Measurements from ENCODE around the gene CD82.

CD82 gene

GRCh38 chr11:44565211-44565952 is at the start of gene CD82:
CD82 (plus strand) TSS chr11:44565663; CDS start chr11:44594663, 29,000 bp downstream.
- TF ChIP-seq CTCF (conservative IDR thresholded peaks at IDR 0.05; ENCODE audit: low read length): peak; percentile 24
- H3K4me3 ChIP-seq (ENCODE audit: low read length): peak within 1 kb of the TSS; percentile 61
- DNase-seq (ENCODE audit: low read depth): peak; percentile 98

GRCh38 chr11:44516688-44517507 is 48.6 kb upstream of the CD82 start:
- TF ChIP-seq CTCF (conservative IDR thresholded peaks at IDR 0.05; ENCODE audit: low read length): no peak

GRCh38 chr11:44517541-44517940 is 47.9 kb upstream of the CD82 start:
- no peak overlapping the region for H3K4me3 ChIP-seq (ENCODE audit: low read length)

More at GRCh38 chr11:44516688-44517507, 48.6 kb upstream of the CD82 start:
- no peak for DNase-seq (ENCODE audit: low read depth)
- no peak overlapping the region for H3K4me3 ChIP-seq (ENCODE audit: low read length)

GRCh38 chr11:44518968-44519550 is 46.4 kb upstream of the CD82 start:
- no peak for TF ChIP-seq CTCF (conservative IDR thresholded peaks at IDR 0.05; ENCODE audit: low read length)
- no peak overlapping the region for H3K4me3 ChIP-seq (ENCODE audit: low read length)
- DNase-seq (ENCODE audit: low read depth): no peak

More at GRCh38 chr11:44517541-44517940, 47.9 kb upstream of the CD82 start:
- no peak for TF ChIP-seq CTCF (conservative IDR thresholded peaks at IDR 0.05; ENCODE audit: low read length)
- DNase-seq (ENCODE audit: low read depth): no peak

GRCh38 chr11:44519989-44520737 is 45.3 kb upstream of the CD82 start:
- TF ChIP-seq CTCF (conservative IDR thresholded peaks at IDR 0.05; ENCODE audit: low read length): no peak
- no peak for DNase-seq (ENCODE audit: low read depth)
- no peak overlapping the region for H3K4me3 ChIP-seq (ENCODE audit: low read length)

GRCh38 chr11:44521148-44521547 is 44.3 kb upstream of the CD82 start:
- no peak overlapping the region for H3K4me3 ChIP-seq (ENCODE audit: low read length)
- no peak for TF ChIP-seq CTCF (conservative IDR thresholded peaks at IDR 0.05; ENCODE audit: low read length)
- no peak for DNase-seq (ENCODE audit: low read depth)
